ENCODE data around the gene GNB1L.

DNA sequence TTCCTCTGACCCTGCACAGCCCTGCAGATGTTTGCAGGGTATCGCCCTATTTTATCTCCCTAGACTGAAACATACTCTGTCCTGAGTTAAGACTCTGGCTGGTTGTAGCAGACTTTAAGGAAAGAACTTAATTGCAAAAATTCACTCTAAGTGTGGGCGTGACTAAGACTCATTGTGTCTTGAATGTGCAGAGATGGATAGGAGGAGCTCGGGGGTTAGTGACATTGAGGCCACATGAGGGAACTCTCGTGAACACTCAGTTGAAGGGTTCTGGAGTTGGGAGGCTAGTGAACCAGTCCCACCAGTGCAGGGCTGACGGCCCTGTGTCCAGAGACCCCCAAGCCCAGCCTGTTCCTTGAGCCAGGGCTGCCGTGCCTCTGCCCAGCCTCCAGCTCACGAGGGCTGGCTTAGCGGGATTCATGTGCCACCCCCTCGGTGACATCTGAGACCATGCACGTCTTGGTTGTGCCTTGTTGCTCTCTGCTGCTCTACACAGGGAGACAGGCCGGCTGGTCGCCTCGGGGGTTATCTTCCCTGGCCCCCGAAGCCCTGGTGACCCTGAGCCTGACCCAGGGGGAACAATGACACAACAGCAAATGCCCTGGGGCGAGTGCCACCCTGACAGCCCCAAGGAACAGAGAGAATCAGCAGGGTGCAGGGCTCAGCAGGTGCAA is 105.5 kb downstream of the GNB1L start:
- TF ChIP-seq EZH2 (IDR thresholded peaks at IDR 0.05; ENCODE audit: borderline replicate concordance, low read length): no peak
- TF ChIP-seq, protein P1, sequence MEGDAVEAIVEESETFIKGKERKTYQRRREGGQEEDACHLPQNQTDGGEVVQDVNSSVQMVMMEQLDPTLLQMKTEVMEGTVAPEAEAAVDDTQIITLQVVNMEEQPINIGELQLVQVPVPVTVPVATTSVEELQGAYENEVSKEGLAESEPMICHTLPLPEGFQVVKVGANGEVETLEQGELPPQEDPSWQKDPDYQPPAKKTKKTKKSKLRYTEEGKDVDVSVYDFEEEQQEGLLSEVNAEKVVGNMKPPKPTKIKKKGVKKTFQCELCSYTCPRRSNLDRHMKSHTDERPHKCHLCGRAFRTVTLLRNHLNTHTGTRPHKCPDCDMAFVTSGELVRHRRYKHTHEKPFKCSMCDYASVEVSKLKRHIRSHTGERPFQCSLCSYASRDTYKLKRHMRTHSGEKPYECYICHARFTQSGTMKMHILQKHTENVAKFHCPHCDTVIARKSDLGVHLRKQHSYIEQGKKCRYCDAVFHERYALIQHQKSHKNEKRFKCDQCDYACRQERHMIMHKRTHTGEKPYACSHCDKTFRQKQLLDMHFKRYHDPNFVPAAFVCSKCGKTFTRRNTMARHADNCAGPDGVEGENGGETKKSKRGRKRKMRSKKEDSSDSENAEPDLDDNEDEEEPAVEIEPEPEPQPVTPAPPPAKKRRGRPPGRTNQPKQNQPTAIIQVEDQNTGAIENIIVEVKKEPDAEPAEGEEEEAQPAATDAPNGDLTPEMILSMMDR (conservative IDR thresholded peaks at IDR 0.05 in 1 of 2, IDR thresholded peaks at IDR 0.05 in 1 of 2; ENCODE audit: extremely low read depth in 1 of 2, insufficient read depth in 1 of 2, low read depth in 1 of 2, low read length in 2 of 2): no peak
